Prostate gland (tissue), 2 donors: ENCODE results near the gene PRKAG2. TPM values are rescaled to one million over a fixed set of nuclear protein-coding genes. Genes with fewer than 3 reads are reported as not detected.

Experiments used
- DNase-seq: peaks from one replicate; pipeline ENCODE4 v3.0.0-alpha.2; 2019; ENCODE audit warnings: low spot score
- H3K27ac ChIP-seq, 2 donors: fragments of 200-600 bp; sonication (generic); 2 replicates each; pipeline ENCODE4 v1.5.1; 2017 to 2019
- H3K27me3 ChIP-seq: fragments of 200-600 bp; sonication (generic); replicated peaks from 2 replicates; pipeline ENCODE4 v1.5.1; 2019; ENCODE audit not compliant: insufficient read depth
- H3K36me3 ChIP-seq, 2 donors: fragments of 200-600 bp; sonication (generic); 1 replicate in 1 of 2; 2 replicates in 1 of 2; pipeline versions ENCODE4 v1.5.1 to v1.8.1; 2017 to 2019
- H3K4me1 ChIP-seq: fragments of 200-600 bp; sonication (generic); replicated peaks from 2 replicates; pipeline ENCODE4 v1.5.1; 2019
- H3K4me3 ChIP-seq, 2 donors: fragments of 200-600 bp; sonication (generic); 2 replicates each; pipeline ENCODE4 v1.5.1; 2017 to 2019
- H3K9me3 ChIP-seq: fragments of 200-600 bp; sonication (generic); 2 replicates; pipeline ENCODE4 v1.5.1; 2017
- CTCF ChIP-seq, 4 experiments: fragments of 200-600 bp in 2 of 4; fragments of 450-650 bp in 2 of 4; sonication (generic) in 2 of 4; IDR thresholded peaks; 1 replicate in 3 of 4; 2 replicates in 1 of 4; pipeline ENCODE4 v1.5.1; 2016 to 2019; ENCODE audit warnings: antibody characterized with exemption in 4 of 4, mild to moderate bottlenecking in 2 of 4, moderate library complexity in 2 of 4
- POLR2A ChIP-seq: fragments of 450-650 bp; IDR thresholded peaks from one replicate; pipeline ENCODE4 v1.6.1; 2016; ENCODE audit warnings: antibody characterized with exemption, mild to moderate bottlenecking
- POLR2AphosphoS5 ChIP-seq: sonication (generic); formaldehyde crosslinking; IDR thresholded peaks from one replicate; pipeline ENCODE4 v1.6.1; 2017; ENCODE audit warnings: antibody characterized with exemption
- WGBS: methylation state at CpG from one replicate; pipeline ENCODE4 v1.1.5; 2018; 5-methylcytosine and 5-hydroxymethylcytosine counted together
- intact Hi-C: fragments of 100-400 bp; cut with DNase I; formaldehyde crosslinking; loops from one replicate; pipeline ENCODE4 v1.14.2; 2022
- total RNA-seq, 2 donors: library from RNA; depleted of rRNA; stranded (reverse); fragments of >200 nt; gene quantifications; one replicate each; pipeline ENCODE4 v1.1.0, GENCODE V29; 2016

Gene PRKAG2
- total RNA-seq, 2 donors from 2014 or later = 31.6 to 38.1 TPM

GRCh38 chr7:151813445-151813844 lies 63.5 kb downstream of the PRKAG2 start:
- H3K27ac ChIP-seq = no peak overlapping the region
- H3K4me3 ChIP-seq = no peak overlapping the region
- WGBS = 86% methylated on average over 10 of the region's 10 CpGs
- no peak for DNase-seq
- intact Hi-C loops = no loop called here
- no peak for TF ChIP-seq POLR2A
- TF ChIP-seq CTCF (IDR thresholded peaks at IDR 0.05) = no peak
- no peak for TF ChIP-seq POLR2AphosphoS5
- H3K36me3 ChIP-seq = no peaks in the 10 kb centered on the region
- H3K4me1 ChIP-seq = no peaks in the 10 kb centered on the region
- H3K9me3 ChIP-seq = no peaks in the 10 kb centered on the region
- no peaks in the 10 kb centered on the region for H3K27me3 ChIP-seq

GRCh38 chr7:151812967-151813366 lies 63.9 kb downstream of the PRKAG2 start:
- Histone ChIP-seq H3K36me3 (no peaks in the 10 kb centered on the region), H3K27ac (no peak overlapping the region), H3K9me3 (no peaks in the 10 kb centered on the region), H3K4me1 (no peaks in the 10 kb centered on the region), H3K4me3 (no peak overlapping the region), H3K27me3 (no peaks in the 10 kb centered on the region)
- 84% methylated on average over 9 of the region's 9 CpGs for WGBS
- TF ChIP-seq POLR2A = no peak
- no peak for TF ChIP-seq CTCF (IDR thresholded peaks at IDR 0.05)
- no peak for TF ChIP-seq POLR2AphosphoS5
- intact Hi-C loops = no loop called here
- DNase-seq = no peak

- WGBS = 68% methylated on average over 17 of the region's 17 CpGs
- TF ChIP-seq CTCF (IDR thresholded peaks at IDR 0.05) = no peak
- TF ChIP-seq POLR2A = no peak
- TF ChIP-seq POLR2AphosphoS5 = no peak
- no peak for DNase-seq
- Histone ChIP-seq H3K4me1 (no peaks in the 10 kb centered on the region), H3K9me3 (no peaks in the 10 kb centered on the region), H3K27ac (no peak overlapping the region), H3K27me3 (no peaks in the 10 kb centered on the region), H3K36me3 (no peaks in the 10 kb centered on the region), H3K4me3 (no peak overlapping the region)
- intact Hi-C loops = no loop called here
Measured at GRCh38 chr7:151810441-151811232, 66.3 kb downstream of the PRKAG2 start.

GRCh38 chr7:151809864-151810170 lies 67.1 kb downstream of the PRKAG2 start:
- no peaks in the 10 kb centered on the region for H3K27me3 ChIP-seq
- 92% methylated on average over 5 of the region's 5 CpGs for WGBS

More at GRCh38 chr7:151809864-151810170, 67.1 kb downstream of the PRKAG2 start:
- no peaks in the 10 kb centered on the region for H3K4me1 ChIP-seq
- no peak for DNase-seq
- no peaks in the 10 kb centered on the region for H3K9me3 ChIP-seq
- no peak overlapping the region for H3K4me3 ChIP-seq
- no peak overlapping the region for H3K27ac ChIP-seq
- no peak for TF ChIP-seq POLR2AphosphoS5
- no peak for TF ChIP-seq CTCF (IDR thresholded peaks at IDR 0.05)
- TF ChIP-seq POLR2A = no peak
- intact Hi-C loops = no loop called here
- H3K36me3 ChIP-seq = no peaks in the 10 kb centered on the region
